HL-60 (cell line): ENCODE results near the gene CAMK1D.

ENCODE experiments used
- CTCF ChIP-seq: IDR thresholded peaks from one replicate; pipeline ENCODE4 v1.5.1; 2011; ENCODE audit warnings: low read length, control low read depth, inconsistent platforms; ENCODE audit not compliant: insufficient read depth
- POLR2AphosphoS5 ChIP-seq: IDR thresholded peaks from 2 replicates; pipeline ENCODE4 v1.6.1; 2012; ENCODE audit warnings: low read depth
- REST ChIP-seq: IDR thresholded peaks from 2 replicates; pipeline ENCODE4 v1.6.1; 2012; ENCODE audit warnings: low read depth; ENCODE audit not compliant: insufficient replicate concordance

- TF ChIP-seq CTCF (no peak), REST (no peak), POLR2AphosphoS5 (no peak)
Measured at GRCh38 chr10:12723220-12723619, 373.9 kb downstream of the CAMK1D start.
